CD4-positive, alpha-beta T cell treated with Interleukin-1 beta for 1 hour (primary cell): ENCODE data around the gene TM2D1.
A peak's percentile ranks its signal among the peaks of the same experiment; 100 is the strongest.
"Not testable (repeated sequence)": the region's sequence is repeated elsewhere in the genome, so short reads cannot be mapped to it uniquely, and the experiment has no call there.

ENCODE experiments used
- DNase-seq, 2 donors: peaks; one replicate each; pipeline ENCODE4 v3.0.0-alpha.2; 2020 to 2022

The TM2D1 gene

GRCh38 chr1:61724813-61725694, at the start of gene TM2D1:
TM2D1 (minus strand) TSS chr1:61725141; CDS start chr1:61725120, 21 bp downstream.
- DNase-seq: peak; percentile 87 to 88

- no peak for DNase-seq
Measured at GRCh38 chr1:61770131-61770530, 45.2 kb upstream of the TM2D1 start.

GRCh38 chr1:61757950-61758349, 33.0 kb upstream of the TM2D1 start:
- no peak for DNase-seq

- DNase-seq: no peak
Measured at GRCh38 chr1:61756773-61757172, 31.8 kb upstream of the TM2D1 start.

- DNase-seq: no peak
Measured at GRCh38 chr1:61754545-61754944, 29.6 kb upstream of the TM2D1 start.

GRCh38 chr1:61753998-61754508, 29.1 kb upstream of the TM2D1 start:
- DNase-seq: no peak

- no peak for DNase-seq
Measured at GRCh38 chr1:61752921-61753389, 28.0 kb upstream of the TM2D1 start.

GRCh38 chr1:61749574-61749973, 24.6 kb upstream of the TM2D1 start:
- DNase-seq: no peak

- DNase-seq: no peak
Measured at GRCh38 chr1:61748566-61748965, 23.6 kb upstream of the TM2D1 start.

- DNase-seq: no peak
Measured at GRCh38 chr1:61746813-61747212, 21.9 kb upstream of the TM2D1 start.

- DNase-seq: no peak
Measured at GRCh38 chr1:61743716-61744580, 19.0 kb upstream of the TM2D1 start.

GRCh38 chr1:61743431-61743705, 18.4 kb upstream of the TM2D1 start:
- no peak for DNase-seq

- DNase-seq: no peak
Measured at GRCh38 chr1:61742620-61743430, 17.9 kb upstream of the TM2D1 start.

- DNase-seq: peak; percentile 71 to 75
Measured at GRCh38 chr1:61741711-61742619, 17.0 kb upstream of the TM2D1 start, which contains the start of gene PATJ. PATJ (plus strand) TSS chr1:61742480; CDS start chr1:61762893, 20,413 bp downstream.

- no peak for DNase-seq
Measured at GRCh38 chr1:61740751-61741700, 16.1 kb upstream of the TM2D1 start.

GRCh38 chr1:61732726-61733125, 7.8 kb upstream of the TM2D1 start:
- DNase-seq: no peak

GRCh38 chr1:61730679-61731078, 5.7 kb upstream of the TM2D1 start:
- DNase-seq: not testable (repeated sequence)

- DNase-seq: no peak
Measured at GRCh38 chr1:61727544-61727943, 2.6 kb upstream of the TM2D1 start.

GRCh38 chr1:61724506-61724812, 482 bp downstream of the TM2D1 start:
- DNase-seq: no peak

GRCh38 chr1:61718996-61719663, 5.8 kb downstream of the TM2D1 start:
- DNase-seq: not testable (repeated sequence)
